Measurements from ENCODE around the gene ENHO. TPM values are rescaled to one million over a fixed set of nuclear protein-coding genes. Genes with fewer than 3 reads are reported as not detected.

ENHO gene
- total RNA-seq, 2 experiments from 2014 or later: not detected

GRCh38 chr9:34564617-34565016 lies 41.8 kb upstream of the ENHO start:
- CTCF ChIA-PET: interaction anchor here (1.8 to 4.1 kb wide), 2 partner anchors 27 to 39 kb away, joined by 6 to 43 read pairs; no protein-coding TSS in a partner anchor
- intact Hi-C loops (cut with micrococcal nuclease): no loop called here
- POLR2A ChIA-PET: no interaction called here
- no peak overlapping the region for H3K4me3 Mint-ChIP-seq
- no peak for TF ChIP-seq CTCF (IDR thresholded peaks at IDR 0.05)
- peaks cover 31% of the 10 kb centered on the region for H3K27me3 Mint-ChIP-seq
- no peaks in the 10 kb centered on the region for H3K4me1 Mint-ChIP-seq (ENCODE audit: low read depth)
- H3K27ac Mint-ChIP-seq: no peak overlapping the region
- no peaks in the 10 kb centered on the region for H3K9me3 Mint-ChIP-seq
- H3K36me3 Mint-ChIP-seq (ENCODE audit: low read depth): no peaks in the 10 kb centered on the region
- no peak for DNase-seq
- ATAC-seq: no peak

GRCh38 chr9:34563262-34563661 lies 40.5 kb upstream of the ENHO start:
- CTCF ChIA-PET: interaction anchor here (1.0 to 4.1 kb wide), 10 partner anchors 13 to 159 kb away, joined by 3 to 43 read pairs (median 6); no protein-coding TSS in a partner anchor
- TF ChIP-seq CTCF (IDR thresholded peaks at IDR 0.05): no peak
- Mint-ChIP-seq H3K4me1 (ENCODE audit: low read depth) (no peaks in the 10 kb centered on the region), H3K27me3 (peaks cover 35% of the 10 kb centered on the region), H3K36me3 (ENCODE audit: low read depth) (no peaks in the 10 kb centered on the region), H3K4me3 (no peak overlapping the region), H3K27ac (no peak overlapping the region), H3K9me3 (no peaks in the 10 kb centered on the region)
- ATAC-seq (no peak), DNase-seq (no peak)
- intact Hi-C loops (cut with micrococcal nuclease): no loop called here
- POLR2A ChIA-PET: interaction anchor here (0.8 to 1.3 kb wide), 2 partner anchors 11 to 20 kb away, joined by 3 to 5 read pairs; no protein-coding TSS in a partner anchor

- ATAC-seq (peak; percentile 56), DNase-seq (peak; percentile 64)
- no peaks in the 10 kb centered on the region for H3K4me1 Mint-ChIP-seq (ENCODE audit: low read depth)
- no peaks in the 10 kb centered on the region for H3K36me3 Mint-ChIP-seq (ENCODE audit: low read depth)
- intact Hi-C loops (cut with micrococcal nuclease): no loop called here
- H3K27me3 Mint-ChIP-seq: peaks cover 37% of the 10 kb centered on the region
- no peaks in the 10 kb centered on the region for H3K9me3 Mint-ChIP-seq
- H3K27ac Mint-ChIP-seq: no peak overlapping the region
- H3K4me3 Mint-ChIP-seq: no peak overlapping the region
- ChIA-PET POLR2A (interaction anchor here (0.8 kb wide), 1 partner anchor 21 kb away, joined by 3 read pairs; no protein-coding TSS in a partner anchor), CTCF (interaction anchor here (0.8 to 4.1 kb wide), 12 partner anchors 9 to 53 kb away, joined by 3 to 43 read pairs (median 6); no protein-coding TSS in a partner anchor)
- peak; percentile 85 for TF ChIP-seq CTCF (IDR thresholded peaks at IDR 0.05)
Measured at GRCh38 chr9:34562135-34562745, 39.5 kb upstream of the ENHO start.

- Mint-ChIP-seq H3K36me3 (ENCODE audit: low read depth) (no peaks in the 10 kb centered on the region), H3K9me3 (no peaks in the 10 kb centered on the region), H3K27ac (no peak overlapping the region), H3K27me3 (peaks cover 36% of the 10 kb centered on the region), H3K4me1 (ENCODE audit: low read depth) (no peaks in the 10 kb centered on the region), H3K4me3 (no peak overlapping the region)
- CTCF ChIA-PET: interaction anchor here (0.8 to 4.1 kb wide), 4 partner anchors 22 to 77 kb away, joined by 3 to 43 read pairs (median 4); partner anchors contain the start of gene SIGMAR1
- POLR2A ChIA-PET: no interaction called here
- TF ChIP-seq CTCF (IDR thresholded peaks at IDR 0.05): no peak
- ATAC-seq: no peak
- intact Hi-C loops (cut with micrococcal nuclease): no loop called here
- DNase-seq: no peak
Measured at GRCh38 chr9:34560599-34561214, 37.9 kb upstream of the ENHO start.

Measured in activated CD8-positive, alpha-beta T cell treated with anti-CD3 and anti-CD28 coated beads for 36 hours (primary cell).